B cell (primary cell): Measurements from ENCODE around the gene MT1B.

ENCODE experiments used
- CTCF ChIP-seq: fragments of 200-600 bp; IDR thresholded peaks from one replicate; pipeline ENCODE4 v1.8.0; 2022; ENCODE audit warnings: antibody characterized with exemption, mild to moderate bottlenecking
- EZH2 ChIP-seq: IDR thresholded peaks from 2 replicates; pipeline ENCODE4 v1.6.1; 2012; ENCODE audit warnings: borderline replicate concordance, low read depth, mild to moderate bottlenecking, moderate library complexity, low read length; ENCODE audit not compliant: insufficient read depth, poor library complexity, severe bottlenecking

GRCh38 chr16:56605475-56605874, 46.2 kb upstream of the MT1B start:
- TF ChIP-seq CTCF (no peak), EZH2 (no peak)
